H1 (cell line): ENCODE data around the gene OGFR. TPM values are rescaled to one million over a fixed set of nuclear protein-coding genes. Genes with fewer than 3 reads are reported as not detected.

Experiments used
- CTCF ChIA-PET: fragments of 300-600 bp; sonication (Branson Sonifier 250); formaldehyde crosslinking; loops from one replicate; lab custom pipeline; 2021; ENCODE audit not compliant: partially characterized antibody; lab: Charles Lee
- POLR2A ChIA-PET: fragments of 300-600 bp; sonication (Branson Sonifier 250); formaldehyde crosslinking; loops from one replicate; lab custom pipeline; 2021; ENCODE audit warnings: inconsistent platforms; ENCODE audit not compliant: partially characterized antibody; lab: Charles Lee
- DNase-seq, 2 experiments: peaks; one replicate each; pipeline versions ENCODE4 v3.0.0 to v3.0.0-alpha.2; 2010 to 2022; ENCODE audit warnings: low spot score in 2 of 2, low read depth in 1 of 2, mixed read lengths in 1 of 2
- FAIRE-seq: peaks from 2 replicates; lab custom pipeline; 2011; peaks lifted over from hg19 to GRCh38; lab: Jason Lieb, UNC
- H2AFZ ChIP-seq: 2 replicates; pipeline ENCODE4 v1.8.1; 2012; ENCODE audit warnings: low read length, inconsistent platforms
- H2AK5ac ChIP-seq: 2 replicates; pipeline ENCODE4 v1.6.1; 2013; ENCODE audit warnings: low read depth, low read length
- H2BK120ac ChIP-seq: replicated peaks from 2 replicates; pipeline ENCODE3; 2013; ENCODE audit warnings: low read depth, low read length, inconsistent platforms
- H2BK12ac ChIP-seq: 2 replicates; pipeline ENCODE4 v1.6.1; 2013; ENCODE audit warnings: low read depth, low read length
- H2BK15ac ChIP-seq: 2 replicates; pipeline ENCODE4 v1.6.1; 2013; ENCODE audit warnings: low read length
- H2BK20ac ChIP-seq: 2 replicates; pipeline ENCODE4 v1.6.1; 2013; ENCODE audit warnings: low read length
- H2BK5ac ChIP-seq: 2 replicates; pipeline ENCODE4 v1.6.1; 2013; ENCODE audit warnings: low read depth, low read length
- H3K14ac ChIP-seq: 2 replicates; pipeline ENCODE4 v1.6.1; 2013; ENCODE audit warnings: inconsistent platforms; ENCODE audit not compliant: insufficient read length
- H3K18ac ChIP-seq: 2 replicates; pipeline ENCODE4 v1.6.1; 2013; ENCODE audit warnings: low read length; ENCODE audit errors: extremely low read depth
- H3K23ac ChIP-seq: 2 replicates; pipeline ENCODE4 v1.6.1; 2013; ENCODE audit warnings: inconsistent platforms; ENCODE audit not compliant: insufficient read length
- H3K23me2 ChIP-seq: 2 replicates; pipeline ENCODE4 v1.6.1; 2013; ENCODE audit warnings: low read depth, low read length
- H3K27ac ChIP-seq: 2 replicates; pipeline ENCODE4 v1.6.1; 2011; ENCODE audit warnings: low read depth, low read length, inconsistent platforms
- H3K27me3 ChIP-seq, 4 experiments: replicated peaks in 1 of 4; 1 replicate in 1 of 4; 2 replicates in 3 of 4; pipeline versions ENCODE4 v1.6.1 to v1.8.1; 2011 to 2013; ENCODE audit warnings: low read length in 3 of 4, mild to moderate bottlenecking in 3 of 4, inconsistent platforms in 2 of 4, mixed read lengths in 2 of 4, moderate library complexity in 1 of 4; ENCODE audit not compliant: control insufficient read depth in 3 of 4, insufficient read depth in 3 of 4; ENCODE audit errors: extremely low read depth in 1 of 4
- H3K36me3 ChIP-seq, 4 experiments: 2 replicates each; pipeline versions ENCODE4 v1.6.1 to v1.8.1; 2011 to 2013; ENCODE audit warnings: mild to moderate bottlenecking in 4 of 4, low read length in 3 of 4, moderate library complexity in 2 of 4, control low read depth in 1 of 4, inconsistent platforms in 1 of 4; ENCODE audit not compliant: insufficient read depth in 4 of 4, control insufficient read depth in 2 of 4
- H3K4ac ChIP-seq: replicated peaks from 2 replicates; pipeline ENCODE3; 2013; ENCODE audit warnings: low read length, low read depth, mixed read lengths, inconsistent platforms; ENCODE audit not compliant: insufficient read length
- H3K4me1 ChIP-seq, 4 experiments: replicated peaks in 1 of 4; 1 replicate in 1 of 4; 2 replicates in 3 of 4; pipeline versions ENCODE4 v1.6.1 to v1.8.1; 2011 to 2013; ENCODE audit warnings: low read length in 3 of 4, inconsistent platforms in 2 of 4, mixed read lengths in 1 of 4; ENCODE audit not compliant: insufficient read depth in 4 of 4, control insufficient read depth in 3 of 4
- H3K4me2 ChIP-seq, 2 experiments: 2 replicates each; pipeline versions ENCODE4 v1.6.1 to v1.8.1; 2011 to 2013; ENCODE audit warnings: low read depth in 2 of 2, low read length in 2 of 2, control low read depth in 1 of 2, inconsistent platforms in 1 of 2, mild to moderate bottlenecking in 1 of 2; ENCODE audit not compliant: insufficient read depth in 1 of 2
- H3K4me3 ChIP-seq, 4 experiments: fragments of 200-600, 300-600 bp in 1 of 4; sonication (generic), shearing (Covaris generic), sonication (Bioruptor Twin) in 1 of 4; 2 replicates each; pipeline versions ENCODE4 v1.5.1 to v1.8.1; 2011 to 2016; ENCODE audit warnings: low read length in 4 of 4, low read depth in 3 of 4, control low read depth in 2 of 4, inconsistent platforms in 2 of 4, mild to moderate bottlenecking in 2 of 4, mixed read lengths in 1 of 4, moderate library complexity in 1 of 4; ENCODE audit not compliant: insufficient read depth in 2 of 4; ENCODE audit errors: extremely low read depth in 1 of 4
- H3K56ac ChIP-seq: replicated peaks from 2 replicates; pipeline ENCODE3; 2013; ENCODE audit warnings: low read depth, mild to moderate bottlenecking, mixed read lengths, low read length, inconsistent platforms; ENCODE audit not compliant: insufficient read length
- H3K79me1 ChIP-seq: 2 replicates; pipeline ENCODE4 v1.6.1; 2013; ENCODE audit warnings: low read depth, low read length, control low read depth
- H3K79me2 ChIP-seq, 2 experiments: 2 replicates each; pipeline versions ENCODE4 v1.6.1 to v1.8.1; 2012 to 2013; ENCODE audit warnings: low read length in 2 of 2, mild to moderate bottlenecking in 2 of 2, inconsistent platforms in 1 of 2; ENCODE audit not compliant: insufficient read depth in 2 of 2, control insufficient read depth in 1 of 2
- H3K9ac ChIP-seq, 4 experiments: replicated peaks in 1 of 4; 1 replicate in 1 of 4; 2 replicates in 3 of 4; pipeline versions ENCODE4 v1.6.1 to v1.8.1; 2011 to 2013; ENCODE audit warnings: low read depth in 3 of 4, low read length in 3 of 4, control low read depth in 2 of 4, mild to moderate bottlenecking in 2 of 4, moderate library complexity in 2 of 4, inconsistent platforms in 1 of 4; ENCODE audit errors: extremely low read depth in 1 of 4
- H3K9me3 ChIP-seq, 2 experiments: 2 replicates each; pipeline versions ENCODE4 v1.6.1 to v1.8.1; 2012 to 2013; ENCODE audit warnings: mild to moderate bottlenecking in 2 of 2, moderate library complexity in 2 of 2, control low read depth in 1 of 2, inconsistent platforms in 1 of 2, low read depth in 1 of 2, low read length in 1 of 2, mixed read lengths in 1 of 2; ENCODE audit not compliant: insufficient read depth in 2 of 2
- H4K20me1 ChIP-seq, 2 experiments: replicated peaks in 1 of 2; 2 replicates each; pipeline versions ENCODE3 to v1.8.1; 2011 to 2013; ENCODE audit warnings: inconsistent platforms in 2 of 2, low read length in 2 of 2, mild to moderate bottlenecking in 1 of 2; ENCODE audit not compliant: insufficient read depth in 2 of 2, control insufficient read depth in 1 of 2
- H4K5ac ChIP-seq: 2 replicates; pipeline ENCODE4 v1.6.1; 2013; ENCODE audit warnings: low read length, low read depth, mixed read lengths, inconsistent platforms; ENCODE audit not compliant: insufficient read length
- H4K8ac ChIP-seq: 2 replicates; pipeline ENCODE4 v1.8.0; 2013; ENCODE audit warnings: mild to moderate bottlenecking, moderate library complexity, low read length, inconsistent platforms; ENCODE audit not compliant: insufficient read depth; ENCODE audit errors: extremely low read depth
- H4K91ac ChIP-seq: replicated peaks from 2 replicates; pipeline ENCODE3; 2013; ENCODE audit warnings: low read length, mixed read lengths, inconsistent platforms; ENCODE audit not compliant: insufficient read length
- ASH2L ChIP-seq: fragments of 200-600, 300-600 bp; sonication (generic); IDR thresholded peaks from one replicate; pipeline ENCODE4 v1.7.1; 2017; ENCODE audit warnings: low read length
- CBX8 ChIP-seq: fragments of 300-800, 300-1000 bp; sonication (generic); IDR thresholded peaks from 2 replicates; pipeline ENCODE4 v1.7.1; 2016; ENCODE audit warnings: low read depth, low read length, borderline replicate concordance
- CREB1 ChIP-seq: IDR thresholded peaks from 2 replicates; pipeline ENCODE4 v1.6.1; 2012; ENCODE audit warnings: inconsistent platforms
- FOSL1 ChIP-seq: IDR thresholded peaks from 2 replicates; pipeline ENCODE4 v1.6.1; 2011; ENCODE audit warnings: mild to moderate bottlenecking, low read depth, low read length, moderate library complexity; ENCODE audit not compliant: insufficient read depth
- GABPA ChIP-seq: IDR thresholded peaks from 2 replicates; pipeline ENCODE4 v1.6.1; 2011; ENCODE audit warnings: mild to moderate bottlenecking, low read length, moderate library complexity, borderline replicate concordance; ENCODE audit not compliant: insufficient read depth
- MAFK ChIP-seq: IDR thresholded peaks from 2 replicates; pipeline ENCODE4 v1.6.1; 2012; ENCODE audit warnings: low read depth, mild to moderate bottlenecking, improper control_type of control experiment, low read length
- NANOG ChIP-seq: IDR thresholded peaks from 2 replicates; pipeline ENCODE4 v1.6.1; 2011; ENCODE audit warnings: low read length, low read depth, mild to moderate bottlenecking, inconsistent platforms; ENCODE audit not compliant: insufficient read depth, poor library complexity, severe bottlenecking
- PHF8 ChIP-seq: fragments of 200-600 bp; sonication (generic); conservative IDR thresholded peaks from 2 replicates; pipeline ENCODE4 v1.7.1; 2012; ENCODE audit warnings: low read depth, mild to moderate bottlenecking, inconsistent platforms, low read length, moderate library complexity
- POLR2A ChIP-seq, 2 experiments: IDR thresholded peaks; 1 replicate in 1 of 2; 2 replicates in 1 of 2; pipeline ENCODE4 v1.6.1; 2011; ENCODE audit warnings: low read depth in 2 of 2, low read length in 2 of 2, mild to moderate bottlenecking in 2 of 2; ENCODE audit errors: control extremely low read depth in 1 of 2
- RFX5 ChIP-seq: IDR thresholded peaks from 2 replicates; pipeline ENCODE4 v1.6.1; 2011; ENCODE audit warnings: low read depth, low read length, improper control_type of control experiment, borderline replicate concordance
- SIN3A ChIP-seq, 2 experiments: IDR thresholded peaks in 1 of 2; conservative IDR thresholded peaks in 1 of 2; 2 replicates each; pipeline ENCODE4 v1.6.1; 2011 to 2012; ENCODE audit warnings: low read length in 2 of 2, improper control_type of control experiment in 1 of 2, low read depth in 1 of 2, mild to moderate bottlenecking in 1 of 2
- SP2 ChIP-seq: IDR thresholded peaks from 2 replicates; pipeline ENCODE4 v1.6.1; 2012; ENCODE audit warnings: mild to moderate bottlenecking, low read length, inconsistent platforms
- TAF1 ChIP-seq: IDR thresholded peaks from 2 replicates; pipeline ENCODE4 v1.6.1; 2011; ENCODE audit warnings: mild to moderate bottlenecking, low read depth, low read length
- TBP ChIP-seq: IDR thresholded peaks from 2 replicates; pipeline ENCODE4 v1.6.1; 2011; ENCODE audit warnings: low read depth, low read length, improper control_type of control experiment
- WGBS, 2 experiments: shearing (Covaris generic) in 1 of 2; methylation state at CpG; one replicate each; pipeline versions ENCODE4 v1.1.6 to v1.1.7; 2013 to 2015; ENCODE audit warnings: low lambda C conversion rate in 2 of 2, mixed read lengths in 2 of 2, inconsistent platforms in 1 of 2, low coverage in 1 of 2, missing lambda C conversion rate in 1 of 2; ENCODE audit not compliant: insufficient replicate concordance in 2 of 2, insufficient coverage in 1 of 2, insufficient read length in 1 of 2; ENCODE audit errors: extremely low coverage in 1 of 2, missing lambda C conversion rate in 1 of 2; 5-methylcytosine and 5-hydroxymethylcytosine counted together
- polyA plus RNA-seq, 7 experiments: library from polyadenylated mRNA; depleted of rRNA in 3 of 7; stranded (reverse) in 5 of 7; unstranded in 2 of 7; fragments of >200 nt in 5 of 7; fragments of 200-250 nt in 2 of 7; gene quantifications; 1 replicate in 5 of 7; 2 replicates in 1 of 7; 4 replicates in 1 of 7; pipeline versions ENCODE4 v1.2.1 to v1.2.3, GENCODE V29; 2011 to 2013; ENCODE audit warnings: missing spikeins in 2 of 7, mixed read lengths in 2 of 7
- total RNA-seq: library from RNA; stranded (reverse); fragmentation: NEBNext Ultra II Directional; extraction: Animal tissue kit (Norgen Biotek cat#: 25700); gene quantifications from 2 replicates; pipeline ENCODE4 v1.2.1, GENCODE V29; 2021

The OGFR gene
- total and polyA plus RNA-seq, 2 of the 8 experiments (the other 6 are each of a cell fraction or from before 2014, with no cell fraction given), result 13.9 to 25.1 TPM

DNA sequence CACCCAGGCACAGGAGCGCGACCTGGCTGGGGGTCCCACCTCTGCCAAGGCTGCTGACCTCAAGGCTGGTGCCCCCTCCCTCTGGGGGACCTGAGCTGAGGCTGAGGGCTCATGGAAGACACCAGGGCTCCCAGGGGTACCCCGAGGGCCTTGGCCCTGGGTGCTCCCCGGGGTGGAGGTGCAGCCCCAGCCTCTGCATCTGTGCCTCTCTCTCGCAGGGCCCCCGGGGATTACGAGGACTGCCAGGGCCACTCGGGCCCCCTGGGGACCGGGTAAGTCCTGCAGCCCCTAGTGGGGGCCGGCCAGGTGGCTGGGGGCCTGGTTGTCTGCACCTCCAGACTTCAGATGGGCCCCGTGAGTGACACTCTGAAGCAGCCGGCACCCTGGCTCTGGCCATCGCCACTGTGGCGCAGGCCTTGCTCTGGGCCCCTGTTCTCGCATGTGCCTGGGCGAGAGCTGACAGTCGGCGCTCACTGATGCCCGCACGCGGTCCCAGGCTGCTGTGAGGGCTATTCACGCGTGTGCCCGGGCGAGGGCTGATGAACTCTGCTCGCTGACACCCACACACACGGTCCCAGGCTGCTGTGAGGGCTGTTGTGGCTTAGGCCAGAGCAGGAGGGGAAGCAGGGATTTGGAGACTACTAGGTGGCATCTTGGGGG lies 21.5 kb downstream of the OGFR start:
- Histone ChIP-seq H3K4ac (no peak overlapping the region), H3K56ac (no peak overlapping the region)
- CTCF ChIA-PET, result interaction anchor here (0.6 to 2.9 kb wide), 2 partner anchors 18 to 94 kb away, joined by 3 to 9 read pairs; no protein-coding TSS in a partner anchor
- TF ChIP-seq POLR2A (IDR thresholded peaks at IDR 0.05; ENCODE audit: control extremely low read depth in 1 of 2, low read depth in 2 of 2, low read length in 2 of 2) (no peak), CREB1 (no peak), TBP (no peak), ASH2L (no peak), NANOG (no peak), RFX5 (no peak), FOSL1 (no peak), GABPA (no peak), SP2 (no peak), MAFK (no peak), CBX8 (no peak), TAF1 (no peak), PHF8 (no peak), SIN3A (conservative IDR thresholded peaks at IDR 0.05 in 1 of 2, IDR thresholded peaks at IDR 0.05 in 1 of 2; ENCODE audit: low read depth in 1 of 2, low read length in 2 of 2) (no peak)

More for the DNA sequence above, 21.5 kb downstream of the OGFR start:
- Histone ChIP-seq H3K9me3 (no peaks in the 10 kb centered on the region), H3K4me1 (peaks cover 0 to 19% (median 10%) of the 10 kb centered on the region in 4 experiments; a peak in 5 of 7 replicates), H3K27ac (no peak overlapping the region), H2AK5ac (no peak overlapping the region), H4K91ac (no peak overlapping the region), H4K5ac (no peak overlapping the region), H2BK120ac (no peak overlapping the region), H2BK15ac (no peak overlapping the region), H2AFZ (no peak overlapping the region), H4K20me1 (peaks cover 5 to 8% of the 10 kb centered on the region in 2 experiments), H3K23ac (no peak overlapping the region), H2BK5ac (no peak overlapping the region), H3K18ac (no peak overlapping the region), H3K79me2 (no peaks in the 10 kb centered on the region), H3K36me3 (peaks cover 0 to 11% (median 4%) of the 10 kb centered on the region in 4 experiments; a peak in 5 of 8 replicates), H2BK20ac (no peak overlapping the region), H3K23me2 (no peaks in the 10 kb centered on the region), H2BK12ac (no peak overlapping the region), H3K79me1 (no peaks in the 10 kb centered on the region), H3K14ac (no peak overlapping the region), H3K4me3 (no peak overlapping the region), H4K8ac (no peak overlapping the region), H3K27me3 (no peaks in the 10 kb centered on the region), H3K4me2 (no peak overlapping the region), H3K9ac (no peak overlapping the region)
- 90% methylated on average over 20 of the region's 27 CpGs; no CpG with 5 or more reads in 1 of the 2 experiments for WGBS, 2 experiments
- DNase-seq (no peak), FAIRE-seq (no peak)
- POLR2A ChIA-PET, result interaction anchor here (1.0 to 2.1 kb wide), 2 partner anchors 10 to 16 kb away, joined by 3 to 20 read pairs; partner anchors contain the start of gene COL9A3
